Measurements from ENCODE around the gene VCP. TPM values are rescaled to one million over a fixed set of nuclear protein-coding genes. Genes with fewer than 3 reads are reported as not detected.

Gene VCP
- total RNA-seq, 1 donor from 2014 or later, result 383 TPM

- DNase-seq (ENCODE audit: low read depth), result no peak
These were observed 5.4 kb downstream of the VCP start for GRCh38 chr9:35067056-35067455.

GRCh38 chr9:35060548-35061207, 11.7 kb downstream of the VCP start:
- DNase-seq (ENCODE audit: low read depth), result no peak

- DNase-seq (ENCODE audit: low read depth), result no peak
These were observed 13.0 kb downstream of the VCP start for GRCh38 chr9:35059438-35059837.

GRCh38 chr9:35057271-35057620, 15.2 kb downstream of the VCP start:
- no peak for DNase-seq (ENCODE audit: low read depth)

- no peak for DNase-seq (ENCODE audit: low read depth)
These were observed 15.7 kb downstream of the VCP start for GRCh38 chr9:35056571-35057270.

GRCh38 chr9:35054871-35055644, 17.4 kb downstream of the VCP start:
- no peak for DNase-seq (ENCODE audit: low read depth)

GRCh38 chr9:35054185-35054835, 18.1 kb downstream of the VCP start:
- DNase-seq (ENCODE audit: low read depth), result no peak

GRCh38 chr9:35051069-35051967, 21.1 kb downstream of the VCP start:
- DNase-seq (ENCODE audit: low read depth), result peak; percentile 73

GRCh38 chr9:35048511-35048910, 23.9 kb downstream of the VCP start:
- no peak for DNase-seq (ENCODE audit: low read depth)

GRCh38 chr9:35044071-35044470, 28.4 kb downstream of the VCP start:
- no peak for DNase-seq (ENCODE audit: low read depth)

GRCh38 chr9:35042891-35043545, 29.4 kb downstream of the VCP start:
- DNase-seq (ENCODE audit: low read depth), result peak; percentile 19

GRCh38 chr9:35042081-35042604, 30.3 kb downstream of the VCP start:
- DNase-seq (ENCODE audit: low read depth), result peak; percentile 70

GRCh38 chr9:35035851-35036701, 36.3 kb downstream of the VCP start:
- no peak for DNase-seq (ENCODE audit: low read depth)

GRCh38 chr9:35033101-35033500, 39.3 kb downstream of the VCP start:
- no peak for DNase-seq (ENCODE audit: low read depth)

GRCh38 chr9:35029852-35030251, 42.6 kb downstream of the VCP start:
- no peak for DNase-seq (ENCODE audit: low read depth)

- DNase-seq (ENCODE audit: low read depth), result no peak
These were observed 43.2 kb downstream of the VCP start for GRCh38 chr9:35029241-35029640.

- no peak for DNase-seq (ENCODE audit: low read depth)
These were observed 44.1 kb downstream of the VCP start for GRCh38 chr9:35028341-35028740.

- DNase-seq (ENCODE audit: low read depth), result no peak
These were observed 44.6 kb downstream of the VCP start for GRCh38 chr9:35027860-35028259.

GRCh38 chr9:35027374-35027773, 45.1 kb downstream of the VCP start:
- DNase-seq (ENCODE audit: low read depth), result no peak

Data from myocyte (in vitro differentiated cells).